ENCODE measurements around the gene VAV1.
A peak's percentile ranks its signal among the peaks of the same experiment; 100 is the strongest.
"Not testable (repeated sequence)": the region's sequence is repeated elsewhere in the genome, so short reads cannot be mapped to it uniquely, and the experiment has no call there.

The VAV1 gene

GRCh38 chr19:6790194-6791128 is 18.0 kb downstream of the VAV1 start:
- DNase-seq (ENCODE audit: low spot score) = no peak

GRCh38 chr19:6791237-6791636 is 18.7 kb downstream of the VAV1 start:
- DNase-seq (ENCODE audit: low spot score) = no peak

GRCh38 chr19:6793411-6793810 is 20.9 kb downstream of the VAV1 start:
- no peak for DNase-seq (ENCODE audit: low spot score)

GRCh38 chr19:6793973-6794372 is 21.5 kb downstream of the VAV1 start:
- no peak for DNase-seq (ENCODE audit: low spot score)

- DNase-seq (ENCODE audit: low spot score) = no peak
Measured at GRCh38 chr19:6794686-6795431, 22.4 kb downstream of the VAV1 start.

- DNase-seq (ENCODE audit: low spot score) = no peak
Measured at GRCh38 chr19:6796278-6796677, 23.8 kb downstream of the VAV1 start.

- no peak for DNase-seq (ENCODE audit: low spot score)
Measured at GRCh38 chr19:6797646-6798045, 25.1 kb downstream of the VAV1 start.

GRCh38 chr19:6800160-6800790 is 27.8 kb downstream of the VAV1 start:
- DNase-seq (ENCODE audit: low spot score) = not testable (repeated sequence)

GRCh38 chr19:6800991-6801484 is 28.5 kb downstream of the VAV1 start:
- no peak for DNase-seq (ENCODE audit: low spot score)

- DNase-seq (ENCODE audit: low spot score) = peak; percentile 49
Measured at GRCh38 chr19:6801485-6802086, 29.1 kb downstream of the VAV1 start.

GRCh38 chr19:6802336-6803035 is 30.0 kb downstream of the VAV1 start:
- peak; percentile 40 for DNase-seq (ENCODE audit: low spot score)

- DNase-seq (ENCODE audit: low spot score) = peak; percentile 1
Measured at GRCh38 chr19:6803036-6803404, 30.5 kb downstream of the VAV1 start.

GRCh38 chr19:6806488-6806887 is 34.0 kb downstream of the VAV1 start:
- no peak for DNase-seq (ENCODE audit: low spot score)

- no peak for DNase-seq (ENCODE audit: low spot score)
Measured at GRCh38 chr19:6807291-6807690, 34.8 kb downstream of the VAV1 start.

- no peak for DNase-seq (ENCODE audit: low spot score)
Measured at GRCh38 chr19:6808494-6808893, 36.0 kb downstream of the VAV1 start.

- DNase-seq (ENCODE audit: low spot score) = no peak
Measured at GRCh38 chr19:6809262-6809661, 36.8 kb downstream of the VAV1 start.

- DNase-seq (ENCODE audit: low spot score) = no peak
Measured at GRCh38 chr19:6811378-6811777, 38.9 kb downstream of the VAV1 start.

GRCh38 chr19:6811906-6812305 is 39.4 kb downstream of the VAV1 start:
- peak; percentile 5 for DNase-seq (ENCODE audit: low spot score)

GRCh38 chr19:6812612-6813011 is 40.1 kb downstream of the VAV1 start:
- no peak for DNase-seq (ENCODE audit: low spot score)

- DNase-seq (ENCODE audit: low spot score) = no peak
Measured at GRCh38 chr19:6813659-6814058, 41.2 kb downstream of the VAV1 start.

- no peak for DNase-seq (ENCODE audit: low spot score)
Measured at GRCh38 chr19:6817179-6817578, 44.7 kb downstream of the VAV1 start.

Measured in globus pallidus (tissue), 1 donor.